ENCODE results near the gene CHRDL2.
"Not testable (repeated sequence)": the region's sequence is repeated elsewhere in the genome, so short reads cannot be mapped to it uniquely, and the experiment has no call there.

Gene CHRDL2, protein sequence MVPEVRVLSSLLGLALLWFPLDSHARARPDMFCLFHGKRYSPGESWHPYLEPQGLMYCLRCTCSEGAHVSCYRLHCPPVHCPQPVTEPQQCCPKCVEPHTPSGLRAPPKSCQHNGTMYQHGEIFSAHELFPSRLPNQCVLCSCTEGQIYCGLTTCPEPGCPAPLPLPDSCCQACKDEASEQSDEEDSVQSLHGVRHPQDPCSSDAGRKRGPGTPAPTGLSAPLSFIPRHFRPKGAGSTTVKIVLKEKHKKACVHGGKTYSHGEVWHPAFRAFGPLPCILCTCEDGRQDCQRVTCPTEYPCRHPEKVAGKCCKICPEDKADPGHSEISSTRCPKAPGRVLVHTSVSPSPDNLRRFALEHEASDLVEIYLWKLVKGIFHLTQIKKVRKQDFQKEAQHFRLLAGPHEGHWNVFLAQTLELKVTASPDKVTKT

DNA sequence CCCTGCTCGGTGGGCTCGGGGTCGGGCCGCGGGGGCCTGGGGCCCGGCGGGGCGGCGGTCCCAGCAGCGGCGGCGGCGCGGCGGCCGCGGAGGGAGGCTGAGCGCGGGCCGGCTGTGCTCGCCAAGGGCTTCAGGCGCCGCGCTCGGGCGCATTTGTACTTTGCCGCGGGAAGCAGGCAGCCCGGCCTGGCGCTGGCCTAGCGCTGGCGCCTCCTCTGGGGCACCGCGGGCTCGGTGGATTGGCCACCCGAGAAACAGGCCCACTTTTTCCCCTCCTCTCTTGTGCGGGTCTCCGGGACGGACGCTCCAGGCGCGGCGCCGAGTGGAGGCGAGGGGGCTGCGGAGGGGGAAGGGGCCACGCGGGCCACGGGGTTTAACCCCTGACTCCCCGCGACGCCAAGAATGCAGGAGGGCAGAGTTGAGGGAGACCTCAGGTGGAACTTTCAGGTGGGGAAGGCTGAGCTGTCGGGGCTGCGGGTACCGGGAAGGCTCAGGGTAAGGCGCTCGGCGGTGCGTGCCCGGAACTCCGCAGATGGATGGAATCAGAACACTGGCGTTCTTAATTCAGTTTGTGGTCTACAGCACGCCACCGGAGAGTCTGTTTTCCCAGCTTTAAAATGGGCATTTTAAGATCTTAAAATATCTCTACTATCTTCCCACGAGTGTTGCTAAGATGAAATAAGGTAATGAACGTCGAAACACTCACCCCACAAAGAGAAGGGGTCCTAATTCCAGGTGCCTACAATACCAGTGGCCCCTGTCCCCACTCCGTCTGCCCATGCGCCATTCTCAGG, at the start of gene CHRDL2:
CHRDL2 (minus strand) TSS at position 126 of the 794 bp plus-strand sequence. CDS start 538 bp downstream, outside the sequence.
- DNase-seq (ENCODE audit: low spot score) = no peak

DNA sequence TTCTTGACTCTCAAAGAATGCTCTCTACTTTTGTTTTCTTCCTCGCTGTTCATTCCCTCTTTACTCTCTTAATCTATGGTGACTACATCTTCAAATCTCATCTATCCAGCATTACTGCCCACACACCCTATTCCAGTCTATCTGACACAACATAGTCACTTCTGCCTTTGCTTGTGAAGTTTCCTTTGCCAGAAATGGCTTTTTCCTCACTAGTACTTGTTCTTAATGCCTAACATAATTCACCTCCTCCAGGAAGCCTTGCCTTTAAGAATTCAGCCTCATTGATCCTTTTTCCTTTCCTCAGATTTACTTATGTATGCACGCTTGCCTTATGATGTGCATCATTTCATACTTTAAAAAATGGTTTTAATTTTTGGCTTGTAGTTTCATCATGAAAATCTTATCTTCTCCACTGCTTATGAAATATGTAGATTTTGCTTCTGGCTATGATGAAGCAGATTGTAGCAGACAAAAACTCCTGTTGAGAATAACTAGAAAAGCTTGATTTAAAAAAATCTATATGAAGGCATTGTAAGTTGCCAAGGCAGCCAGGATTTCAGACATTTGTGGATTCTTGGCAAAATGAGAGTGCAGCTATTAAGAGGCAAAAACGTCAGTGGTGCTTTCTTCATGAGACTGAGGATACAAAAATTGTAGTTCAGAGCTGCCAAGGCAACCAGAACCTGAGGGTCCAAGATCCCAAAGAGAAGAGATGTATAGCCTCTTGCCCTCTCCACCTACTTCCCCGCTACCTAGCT, 49.2 kb upstream of the CHRDL2 start:
- DNase-seq (ENCODE audit: low spot score) = no peak

DNA sequence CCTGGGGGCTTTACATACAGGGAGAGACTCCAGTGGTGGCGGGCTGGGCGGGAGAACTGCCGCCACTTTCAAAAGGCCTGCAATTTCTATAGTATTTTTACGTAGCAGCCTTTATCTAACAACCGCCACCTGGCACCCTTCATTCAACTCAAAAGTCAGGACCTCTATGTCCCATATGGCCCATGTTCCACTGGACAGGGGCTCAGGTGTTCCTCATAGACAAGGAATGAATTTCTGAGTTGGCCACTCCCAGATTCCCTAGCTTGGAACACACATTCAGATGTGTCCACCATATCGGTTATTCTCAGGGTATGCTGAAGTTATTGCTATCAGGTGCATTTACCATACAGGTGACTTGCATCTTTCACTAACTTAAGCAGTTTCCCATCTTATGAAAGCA, 47.4 kb upstream of the CHRDL2 start:
- DNase-seq (ENCODE audit: low spot score) = no peak

DNA sequence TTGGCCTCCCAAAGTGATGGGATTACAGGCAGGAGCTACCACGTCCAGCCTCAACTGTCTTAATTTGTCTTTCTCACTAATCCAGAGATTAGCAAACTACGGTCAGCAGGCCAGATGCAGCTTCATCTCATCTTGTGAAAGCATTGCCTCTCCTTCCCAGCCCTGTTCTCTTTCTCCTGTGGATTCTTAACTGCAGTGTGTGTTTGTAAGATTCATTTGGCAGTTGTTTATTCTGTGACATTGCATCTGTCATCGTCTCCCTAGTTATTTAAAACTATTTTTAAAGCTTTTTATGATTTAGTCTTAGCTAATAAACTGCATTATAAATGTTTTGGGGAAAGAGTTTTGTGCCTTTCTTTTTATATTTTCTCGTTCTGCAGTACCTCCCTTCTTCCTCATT, 46.7 kb upstream of the CHRDL2 start:
- no peak for DNase-seq (ENCODE audit: low spot score)

DNA sequence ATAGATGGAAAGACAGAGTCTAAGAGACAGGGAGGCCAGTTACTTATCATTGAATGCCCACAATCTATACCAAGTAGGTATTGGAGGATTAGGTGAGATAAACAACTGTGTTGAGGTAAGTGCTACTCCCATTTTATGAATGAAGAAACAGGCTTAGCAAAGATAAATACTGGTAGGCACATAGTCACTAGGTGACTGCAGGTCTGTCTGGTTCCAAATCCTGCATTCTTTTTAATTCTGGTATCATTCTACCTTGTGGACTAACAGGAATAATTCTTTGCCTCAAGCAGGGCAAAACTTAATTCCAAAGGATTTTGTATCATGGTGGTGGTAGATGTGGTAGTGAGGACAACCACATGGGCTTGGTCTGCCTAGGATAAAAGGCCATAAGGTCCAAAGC, 45.8 kb upstream of the CHRDL2 start:
- DNase-seq (ENCODE audit: low spot score) = no peak

DNA sequence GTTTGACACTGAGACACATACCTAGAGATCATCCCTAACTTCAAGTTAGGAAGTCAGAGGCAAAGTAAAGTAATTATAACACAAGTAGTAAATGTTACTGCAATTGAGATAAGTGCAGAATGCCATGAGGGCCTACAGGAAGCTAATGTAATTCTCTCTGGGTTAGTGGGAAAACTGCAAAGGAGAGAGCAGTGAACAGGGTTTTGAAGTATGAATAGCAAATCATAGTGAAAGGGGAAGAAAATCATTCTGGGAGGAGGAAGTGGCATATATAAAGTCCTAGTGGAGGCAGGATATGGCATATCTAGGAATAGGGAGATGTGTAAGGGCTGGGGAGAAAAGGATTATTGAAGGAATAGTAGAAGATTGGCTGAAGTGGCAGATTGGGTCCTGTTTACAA, 45.3 kb upstream of the CHRDL2 start:
- no peak for DNase-seq (ENCODE audit: low spot score)

DNA sequence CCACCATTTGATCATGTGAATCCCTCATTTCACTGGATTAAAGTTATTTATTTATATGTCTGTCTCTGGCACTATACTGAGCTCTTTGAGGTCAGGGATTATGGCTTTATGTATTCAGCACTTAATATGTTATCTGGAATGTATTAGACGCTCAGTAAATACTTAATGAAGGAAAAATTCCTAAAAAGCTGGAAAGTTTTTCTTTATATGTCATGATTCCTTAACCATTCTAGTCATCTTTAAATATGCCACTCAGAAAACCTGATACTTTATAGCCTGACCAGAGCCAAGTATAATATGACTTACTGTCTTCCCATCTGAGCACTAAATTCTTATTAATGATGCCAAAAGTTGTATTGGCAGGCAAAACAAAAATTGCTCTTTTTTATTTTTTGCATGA, 44.5 kb upstream of the CHRDL2 start:
- DNase-seq (ENCODE audit: low spot score) = no peak

DNA sequence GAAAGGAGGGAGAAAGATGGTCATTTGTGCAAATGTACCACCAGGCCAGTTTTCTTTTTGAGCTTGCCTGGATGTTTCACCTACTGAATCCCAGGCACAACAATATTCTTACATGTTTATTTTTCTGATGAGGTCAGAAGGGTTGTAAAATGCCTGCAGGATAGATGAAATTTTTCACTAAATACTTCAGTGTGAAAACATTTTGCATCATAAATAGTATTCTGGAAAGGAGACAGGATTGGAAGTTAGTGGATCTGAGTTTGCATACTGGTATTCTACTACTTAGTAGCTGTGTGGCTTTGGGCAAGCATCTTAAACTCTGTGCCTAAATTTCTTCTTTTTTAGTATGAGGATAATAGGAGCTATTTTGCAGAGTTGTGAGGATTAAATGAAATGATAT, 42.2 kb upstream of the CHRDL2 start:
- DNase-seq (ENCODE audit: low spot score) = no peak

DNA sequence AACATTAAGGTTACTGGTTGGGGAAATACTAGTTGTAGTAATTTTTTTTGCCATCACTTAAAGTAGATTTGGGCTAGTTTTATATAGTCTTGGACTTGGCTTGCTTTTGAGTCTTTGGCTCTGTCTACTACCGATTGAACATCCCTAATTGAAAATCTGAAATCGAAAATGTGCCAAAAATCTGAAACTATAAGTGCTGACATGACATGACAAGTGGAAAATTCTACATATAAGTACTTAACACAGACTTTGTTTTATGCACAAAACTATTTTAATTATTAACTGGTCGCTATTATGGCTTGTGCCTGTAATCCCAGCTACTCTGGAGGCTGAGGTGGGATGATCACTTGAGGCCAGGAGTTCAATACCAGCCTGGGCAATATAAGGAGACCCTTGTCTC, 39.9 kb upstream of the CHRDL2 start:
- no peak for DNase-seq (ENCODE audit: low spot score)

DNA sequence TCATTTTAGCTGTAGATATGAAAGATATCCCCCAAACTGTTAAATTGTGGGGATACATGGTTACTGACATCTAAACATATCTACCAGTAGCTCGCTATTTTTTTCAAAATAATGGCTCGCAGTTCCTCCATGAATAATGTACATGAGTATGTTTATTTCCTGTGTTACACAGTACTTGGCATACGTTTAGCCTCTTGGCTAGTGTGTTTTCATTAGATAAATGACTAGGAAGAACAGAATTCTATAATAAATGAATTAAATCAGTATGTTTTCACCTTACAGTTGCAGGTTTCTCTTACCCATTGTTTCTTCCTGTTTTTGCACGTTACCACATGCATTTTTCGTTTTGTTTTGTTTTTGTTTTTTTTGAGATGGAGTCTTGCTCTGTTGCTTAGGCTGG, 39.2 kb upstream of the CHRDL2 start:
- no peak for DNase-seq (ENCODE audit: low spot score)

DNA sequence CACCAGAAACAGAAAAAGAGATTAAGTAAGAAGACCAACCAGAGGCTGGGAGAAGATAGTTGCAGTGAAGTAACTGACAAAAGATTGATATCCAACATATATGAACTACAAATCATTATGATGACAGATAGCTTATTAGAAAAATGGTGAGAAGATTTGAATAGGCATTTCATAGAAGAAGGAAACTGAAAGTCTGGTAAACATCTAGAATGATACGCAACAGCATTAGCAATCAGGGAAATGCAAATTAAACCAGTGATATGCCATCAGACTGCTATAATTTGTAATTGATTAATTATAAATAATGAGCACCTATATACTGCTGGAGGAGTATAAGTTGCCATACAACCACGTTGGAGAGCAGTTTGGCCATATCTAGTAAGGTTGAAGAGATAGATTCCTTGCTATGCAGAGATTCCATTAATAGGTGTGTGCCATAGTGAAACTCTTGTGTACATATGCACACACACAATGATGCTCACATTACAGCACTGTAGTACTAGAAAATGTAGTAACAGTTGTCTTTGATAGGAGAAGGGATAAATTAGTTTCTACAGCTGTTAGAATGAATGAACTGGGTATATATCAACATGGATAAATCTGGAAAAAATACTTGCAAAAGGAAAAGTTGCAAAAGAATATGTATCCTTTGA, 38.0 kb upstream of the CHRDL2 start:
- DNase-seq (ENCODE audit: low spot score) = no peak

DNA sequence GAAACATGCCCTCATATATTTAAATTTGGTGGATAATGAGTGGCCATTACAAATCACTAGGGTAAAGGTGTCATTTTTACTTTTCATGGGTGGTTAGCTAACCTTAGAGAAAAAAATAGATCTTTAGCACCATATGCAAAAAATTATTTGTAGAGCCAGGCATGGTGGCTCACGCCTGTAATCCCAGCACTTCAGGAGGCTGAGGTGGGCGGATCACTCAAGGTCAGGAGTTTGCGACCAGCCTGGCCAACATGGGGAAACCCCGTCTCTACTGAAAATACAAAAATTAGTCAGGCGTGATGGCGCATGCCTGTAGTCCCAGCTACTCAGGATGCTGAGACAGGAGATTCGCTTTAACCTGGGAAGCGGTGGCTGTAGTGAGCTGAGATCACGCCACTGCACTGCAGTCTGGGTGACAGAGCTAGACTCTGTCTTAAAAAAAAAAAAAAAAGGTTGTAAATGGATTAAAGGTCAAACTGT, 37.0 kb upstream of the CHRDL2 start:
- peak; percentile 47 for DNase-seq (ENCODE audit: low spot score)

DNA sequence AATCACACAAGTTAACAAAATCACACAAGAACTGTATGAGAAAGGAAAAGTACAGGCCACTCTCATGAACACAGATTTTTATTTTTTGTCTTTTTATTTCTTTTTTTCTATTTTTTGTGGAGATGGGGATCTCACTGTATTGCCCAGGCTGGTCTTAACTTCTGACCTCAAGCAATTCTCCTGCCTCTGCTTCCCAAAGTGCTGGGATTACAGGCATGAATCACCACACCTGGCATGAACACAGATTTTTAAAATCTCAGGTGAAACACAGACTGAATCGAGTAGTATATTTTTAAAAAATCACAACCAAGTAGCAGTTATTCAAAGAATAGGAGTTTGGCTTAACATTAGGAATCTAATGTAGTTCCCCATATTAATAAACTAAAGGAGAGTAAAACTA, 35.7 kb upstream of the CHRDL2 start:
- DNase-seq (ENCODE audit: low spot score) = no peak

DNA sequence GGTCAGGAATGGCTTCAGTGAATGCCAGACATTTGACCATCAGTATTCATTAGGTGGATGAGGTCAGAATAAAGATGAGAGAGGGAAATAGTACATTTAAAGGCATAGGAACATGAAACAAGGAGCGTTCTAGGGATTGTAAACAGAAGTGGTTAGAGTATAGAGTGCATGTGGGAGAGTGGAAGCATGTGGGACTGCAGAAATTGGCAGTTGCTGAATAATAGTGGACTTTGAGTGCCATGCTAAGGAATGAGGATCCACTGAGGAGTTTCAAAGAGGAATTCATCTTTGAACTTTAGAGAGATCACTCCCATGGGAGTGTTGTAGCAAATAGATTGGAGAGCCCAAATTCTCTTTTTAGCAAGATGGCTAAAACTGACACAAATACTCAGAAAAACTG, 25.3 kb upstream of the CHRDL2 start:
- no peak for DNase-seq (ENCODE audit: low spot score)

DNA sequence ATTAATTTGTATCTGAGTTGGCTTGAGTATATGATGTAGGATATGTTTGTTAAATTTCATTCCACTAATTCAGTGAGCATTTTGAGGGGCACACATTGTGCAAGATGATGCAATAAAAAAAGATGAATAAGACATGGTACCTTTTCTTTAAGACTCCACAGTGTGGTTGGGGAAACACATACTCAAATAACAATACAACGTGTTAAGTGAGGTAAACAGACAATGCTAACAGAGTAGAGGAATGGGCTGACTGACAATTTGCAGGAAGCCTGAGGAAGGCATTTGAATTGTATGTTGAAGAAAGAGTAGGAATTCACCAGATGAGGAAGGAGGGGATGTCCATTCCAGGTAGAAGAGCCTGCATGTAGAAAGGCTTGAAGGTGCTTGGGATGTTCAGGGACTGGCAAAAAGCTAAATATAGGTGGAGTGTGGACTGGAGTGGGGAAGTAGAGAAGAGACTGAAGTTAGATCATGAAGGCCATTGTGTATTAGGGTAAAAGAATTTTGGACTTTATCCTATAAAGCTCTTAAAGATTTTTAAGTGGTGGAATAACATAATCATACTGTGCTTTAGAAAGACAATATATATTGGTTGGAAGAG, 24.3 kb upstream of the CHRDL2 start:
- DNase-seq (ENCODE audit: low spot score) = no peak

DNA sequence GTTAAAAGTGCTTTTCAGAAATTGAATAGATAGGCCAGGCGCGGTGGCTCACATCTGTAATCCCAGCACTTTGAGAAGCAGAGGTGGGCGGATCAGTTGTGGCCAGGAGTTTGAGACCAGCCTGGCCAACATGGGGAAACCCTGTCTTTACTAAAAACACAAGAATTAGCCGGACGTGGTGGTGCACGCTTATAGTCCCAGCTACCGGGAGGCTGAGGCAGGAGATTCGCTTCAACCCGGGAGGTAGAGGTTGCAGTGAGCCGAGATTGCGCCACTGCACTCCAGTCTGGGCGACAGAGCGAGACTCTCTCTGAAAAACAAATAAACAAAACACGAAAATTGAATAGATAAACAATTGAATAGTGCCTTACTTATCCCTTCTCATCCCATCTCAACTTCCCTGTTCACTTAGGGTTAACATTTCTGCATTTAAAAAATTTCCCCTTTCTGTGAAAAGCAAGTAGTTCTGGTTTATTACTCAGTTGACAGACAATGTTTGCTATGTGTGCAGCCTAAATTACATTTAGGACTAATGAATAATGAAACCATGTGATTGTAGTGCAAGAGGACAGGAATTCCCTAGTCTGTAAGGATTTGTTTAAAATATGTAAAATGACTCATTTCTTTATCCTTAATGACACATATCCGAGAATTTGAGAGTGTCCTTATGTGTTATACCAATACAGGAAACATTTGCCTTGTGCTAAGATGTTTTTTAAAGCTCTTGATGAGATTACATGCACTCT, 23.5 kb upstream of the CHRDL2 start:
- no peak for DNase-seq (ENCODE audit: low spot score)

DNA sequence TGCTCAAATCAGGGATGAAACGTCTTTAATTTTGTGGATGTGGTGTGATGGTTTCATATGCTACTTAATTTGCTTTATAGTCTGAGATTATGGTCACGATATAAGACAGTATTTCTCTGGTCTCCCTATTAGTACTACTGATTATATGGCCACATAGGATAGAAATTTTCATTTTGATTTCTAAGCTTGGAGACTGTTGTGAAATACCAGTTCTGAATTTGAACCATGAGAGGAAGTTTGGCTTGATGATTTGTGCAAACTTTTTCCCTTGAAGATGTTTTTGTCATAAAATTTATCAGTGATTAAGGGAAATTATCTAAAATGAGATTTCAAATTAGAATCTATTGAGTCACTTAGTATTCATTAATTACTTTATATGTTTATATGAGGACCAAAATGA, 20.1 kb upstream of the CHRDL2 start:
- no peak for DNase-seq (ENCODE audit: low spot score)

DNA sequence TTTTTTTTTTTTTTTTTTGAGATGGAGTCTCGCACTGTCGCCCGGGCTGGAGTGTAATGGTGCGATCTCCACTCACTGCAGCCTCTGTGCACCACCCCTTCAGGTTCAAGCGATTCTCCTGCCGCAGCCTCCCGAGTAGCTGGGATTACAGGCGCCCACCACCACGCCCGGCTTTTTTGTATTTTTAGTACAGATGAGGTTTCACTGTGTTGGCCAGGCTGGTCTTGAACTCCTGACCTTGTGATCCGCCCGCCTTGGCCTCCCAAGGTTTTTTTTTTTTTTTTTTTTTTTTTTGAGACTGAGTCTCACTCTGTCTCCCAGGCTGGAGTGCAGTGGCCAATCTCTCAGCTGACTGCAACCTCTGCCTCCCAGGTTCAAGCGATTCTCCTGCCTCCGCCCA, 19.4 kb upstream of the CHRDL2 start:
- DNase-seq (ENCODE audit: low spot score) = not testable (repeated sequence)

DNA sequence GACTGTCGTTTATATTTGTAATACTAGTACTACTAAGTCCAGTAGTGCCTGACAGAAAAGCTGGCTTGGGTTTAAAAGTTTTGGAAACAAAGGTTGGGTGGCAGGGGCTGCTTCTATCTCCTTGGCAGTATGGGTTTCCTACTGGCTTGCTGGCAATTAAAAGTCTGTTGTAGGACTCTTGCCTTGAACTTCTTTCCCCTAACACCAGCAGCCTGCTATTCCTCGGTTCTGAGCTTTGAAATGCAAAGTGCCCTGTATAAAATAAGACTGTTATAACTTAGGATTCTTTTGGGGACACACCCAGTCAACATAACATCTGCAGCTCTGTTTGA, 18.7 kb upstream of the CHRDL2 start:
- DNase-seq (ENCODE audit: low spot score) = peak; percentile 41

DNA sequence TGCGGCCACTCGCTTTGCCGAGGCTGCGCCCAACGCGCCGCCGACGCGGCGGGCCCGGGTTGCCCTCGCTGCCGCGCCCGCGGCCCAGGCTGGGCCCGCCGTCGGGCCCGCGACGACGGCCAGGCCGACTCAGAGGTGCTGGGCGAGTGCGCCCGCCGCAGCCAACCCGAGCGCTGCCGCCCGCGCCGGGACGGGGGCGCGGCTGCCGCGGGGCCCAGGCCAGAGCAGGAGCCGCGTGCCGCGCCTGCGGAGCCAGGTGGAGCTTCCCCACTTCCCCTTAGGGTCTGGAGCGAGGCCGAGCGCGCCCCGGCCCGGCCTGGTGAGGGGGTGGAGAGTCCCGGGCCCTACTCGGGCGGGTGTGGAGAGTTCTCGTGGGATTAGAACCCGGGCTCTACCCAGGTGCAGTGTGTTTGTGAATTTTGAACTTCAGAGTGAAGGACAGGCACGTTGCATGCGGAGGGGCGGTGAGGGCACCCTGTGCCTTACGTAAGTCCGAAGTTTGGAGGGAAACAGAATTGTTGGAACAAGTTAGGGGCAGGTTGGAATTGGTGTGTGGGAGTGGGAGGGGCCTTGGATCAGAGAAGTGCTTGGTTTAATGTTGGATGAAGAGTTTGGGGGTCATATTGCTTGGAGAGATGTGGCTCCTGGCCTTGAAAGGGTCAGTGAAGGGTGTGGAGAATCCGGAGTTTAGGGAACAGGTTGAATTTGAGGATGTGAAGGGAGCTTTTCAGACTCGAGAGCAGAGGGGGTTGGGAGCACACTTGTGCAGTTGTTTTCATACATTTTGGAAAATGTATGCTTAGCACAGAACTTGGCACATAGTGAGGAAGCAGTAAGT, 18.1 kb upstream of the CHRDL2 start:
- peak; percentile 89 for DNase-seq (ENCODE audit: low spot score)
